Measurements from ENCODE around the gene BCL6B. TPM values are rescaled to one million over a fixed set of nuclear protein-coding genes. Genes with fewer than 3 reads are reported as not detected.

BCL6B gene
- total RNA-seq, 3 donors from 2014 or later, result 1.4 to 5.9 (median 4.1) TPM

GRCh38 chr17:7021993-7022778 lies 664 bp upstream of the BCL6B start:
- peak overlapping the region; percentile 28 to 63 (median 40) for H3K4me3 ChIP-seq
- H3K27me3 ChIP-seq, result no peaks in the 10 kb centered on the region
- peak; percentile 57 to 78 for DNase-seq (ENCODE audit: low spot score in 2 of 2)
- peaks cover 6 to 7% of the 10 kb centered on the region in 2 donors for H3K4me1 ChIP-seq
- peak overlapping the region; percentile 75 to 91 for H3K27ac ChIP-seq
- H3K9me3 ChIP-seq, result no peaks in the 10 kb centered on the region
- intact Hi-C loops (cut with DNase I; ENCODE audit: low total_unique reads), result no loop called here
- TF ChIP-seq POLR2AphosphoS5 (IDR thresholded peaks at IDR 0.05), result peak; percentile 25 to 37 (median 34)
- TF ChIP-seq POLR2A (IDR thresholded peaks at IDR 0.05), result no peak
- peak; percentile 84 to 89 (median 89) for TF ChIP-seq CTCF (IDR thresholded peaks at IDR 0.05)
- H3K36me3 ChIP-seq, result no peaks in the 10 kb centered on the region

GRCh38 chr17:7023576-7024401 lies 939 bp downstream of the BCL6B start:
- Histone ChIP-seq H3K36me3 (no peaks in the 10 kb centered on the region), H3K9me3 (no peaks in the 10 kb centered on the region), H3K27me3 (no peaks in the 10 kb centered on the region), H3K4me3 (peak overlapping the region; percentile 28 to 63 (median 40)), H3K27ac (peak overlapping the region; percentile 75 to 91), H3K4me1 (no peaks in the 10 kb centered on the region)
- intact Hi-C loops (cut with DNase I; ENCODE audit: low total_unique reads), result no loop called here
- peak; percentile 86 to 91 for DNase-seq (ENCODE audit: low spot score in 2 of 2)
- peak in 1 of 3 donors; percentile 66 for TF ChIP-seq POLR2AphosphoS5 (IDR thresholded peaks at IDR 0.05)
- no peak for TF ChIP-seq CTCF (IDR thresholded peaks at IDR 0.05)
- TF ChIP-seq POLR2A (IDR thresholded peaks at IDR 0.05), result no peak

GRCh38 chr17:7024402-7024785 lies 1.5 kb downstream of the BCL6B start:
- H3K4me3 ChIP-seq, result peak overlapping the region in 1 of 3 donors; percentile 63
- intact Hi-C loops (cut with DNase I; ENCODE audit: low total_unique reads), result no loop called here
- H3K9me3 ChIP-seq, result no peaks in the 10 kb centered on the region
- H3K27me3 ChIP-seq, result no peaks in the 10 kb centered on the region
- no peaks in the 10 kb centered on the region for H3K4me1 ChIP-seq
- TF ChIP-seq CTCF (IDR thresholded peaks at IDR 0.05) (no peak), POLR2AphosphoS5 (IDR thresholded peaks at IDR 0.05) (no peak), POLR2A (IDR thresholded peaks at IDR 0.05) (no peak)
- DNase-seq (ENCODE audit: low spot score in 2 of 2), result no peak
- H3K27ac ChIP-seq, result peak overlapping the region; percentile 75 to 91
- no peaks in the 10 kb centered on the region for H3K36me3 ChIP-seq

- Histone ChIP-seq H3K36me3 (no peaks in the 10 kb centered on the region), H3K4me1 (no peaks in the 10 kb centered on the region), H3K27me3 (no peaks in the 10 kb centered on the region), H3K4me3 (no peak overlapping the region), H3K9me3 (no peaks in the 10 kb centered on the region), H3K27ac (no peak overlapping the region)
- no peak for TF ChIP-seq POLR2A (IDR thresholded peaks at IDR 0.05)
- no peak for TF ChIP-seq POLR2AphosphoS5 (IDR thresholded peaks at IDR 0.05)
- DNase-seq (ENCODE audit: low spot score in 2 of 2), result no peak
- intact Hi-C loops (cut with DNase I; ENCODE audit: low total_unique reads), result no loop called here
Measured at GRCh38 chr17:7025245-7025644, 2.4 kb downstream of the BCL6B start.

GRCh38 chr17:7026471-7027115 lies 3.7 kb downstream of the BCL6B start:
- DNase-seq (ENCODE audit: low spot score in 2 of 2), result no peak
- H3K4me3 ChIP-seq, result no peak overlapping the region
- no peaks in the 10 kb centered on the region for H3K9me3 ChIP-seq
- TF ChIP-seq POLR2AphosphoS5 (IDR thresholded peaks at IDR 0.05), result no peak
- no peak for TF ChIP-seq POLR2A (IDR thresholded peaks at IDR 0.05)
- H3K27me3 ChIP-seq, result no peaks in the 10 kb centered on the region
- H3K27ac ChIP-seq, result peak overlapping the region in 1 of 2 donors; percentile 48
- H3K36me3 ChIP-seq, result no peaks in the 10 kb centered on the region
- intact Hi-C loops (cut with DNase I; ENCODE audit: low total_unique reads), result no loop called here
- H3K4me1 ChIP-seq, result no peaks in the 10 kb centered on the region
